K562 (cell line): ENCODE measurements around the gene TTC8. TPM values are rescaled to one million over a fixed set of nuclear protein-coding genes. Genes with fewer than 3 reads are reported as not detected.

Source experiments
- BHLHE40 ChIP-seq: IDR thresholded peaks from 2 replicates; pipeline ENCODE4 v1.6.1; 2011; ENCODE audit warnings: low read length, improper control_type of control experiment
- DPF2 ChIP-seq: fragments of 450-650 bp; IDR thresholded peaks from 2 replicates; pipeline ENCODE4 v1.6.1; 2016
- E2F1 ChIP-seq: sonication (generic); formaldehyde crosslinking; IDR thresholded peaks from 2 replicates; pipeline ENCODE4 v1.8.1; 2023; ENCODE audit warnings: mild to moderate bottlenecking, missing genetic modification reagents, moderate library complexity
- FOXJ2 ChIP-seq: fragments of 200-800 bp; sonication (Bioruptor generic); IDR thresholded peaks from 2 replicates; pipeline ENCODE4 v1.6.1; 2016; ENCODE audit warnings: missing genetic modification characterization, missing compliant biosample characterization
- FOXM1 ChIP-seq, 2 experiments: fragments of 450-650 bp in 1 of 2; sonication (generic) in 1 of 2; formaldehyde crosslinking in 1 of 2; IDR thresholded peaks; 2 replicates each; pipeline versions ENCODE4 v1.6.1 to v1.9.0; 2017 to 2022; ENCODE audit warnings: low read depth in 2 of 2, mild to moderate bottlenecking in 2 of 2, missing genetic modification reagents in 1 of 2, moderate library complexity in 1 of 2
- GATAD2A ChIP-seq: fragments of 450-650 bp; IDR thresholded peaks from 2 replicates; pipeline ENCODE4 v1.6.1; 2017
- MAFF ChIP-seq: IDR thresholded peaks from 2 replicates; pipeline ENCODE4 v1.6.1; 2012; ENCODE audit warnings: low read length, improper control_type of control experiment
- MCM5 ChIP-seq: fragments of 450-650 bp; IDR thresholded peaks from 2 replicates; pipeline ENCODE4 v1.6.1; 2016; ENCODE audit warnings: low read depth
- MCM7 ChIP-seq, 2 experiments: fragments of 450-650 bp; IDR thresholded peaks; 2 replicates each; pipeline ENCODE4 v1.6.1; 2016 to 2018
- NFIC ChIP-seq: fragments of 450-650 bp; IDR thresholded peaks from 2 replicates; pipeline ENCODE4 v1.6.1; 2017; ENCODE audit warnings: mild to moderate bottlenecking, inconsistent platforms
- NFIX ChIP-seq: fragments of 250-450 bp; sonication (Bioruptor Pico); IDR thresholded peaks from 2 replicates; pipeline ENCODE4 v1.4.0; 2020; ENCODE audit warnings: low read depth, mild to moderate bottlenecking, moderate library complexity
- PHTF2 ChIP-seq: fragments of 250-450 bp; sonication (Bioruptor Pico); IDR thresholded peaks from 2 replicates; pipeline ENCODE4 v1.5.0; 2021; ENCODE audit warnings: mild to moderate bottlenecking
- POLR2AphosphoS5 ChIP-seq: IDR thresholded peaks from 2 replicates; pipeline ENCODE4 v1.6.1; 2011; ENCODE audit warnings: mild to moderate bottlenecking, low read depth, low read length, moderate library complexity; ENCODE audit not compliant: control insufficient read depth, insufficient read depth
- POLR2G ChIP-seq: fragments of 200-400 bp; formaldehyde crosslinking; IDR thresholded peaks from 2 replicates; pipeline ENCODE4 v1.6.1; 2017; ENCODE audit warnings: low read depth, mild to moderate bottlenecking, antibody characterized with exemption, low read length, moderate library complexity
- RUNX1 ChIP-seq: sonication (generic); IDR thresholded peaks from 2 replicates; pipeline ENCODE4 v1.6.1; 2016; ENCODE audit warnings: antibody characterized with exemption, low read depth
- SAFB2 ChIP-seq: fragments of 200-400 bp; formaldehyde crosslinking; IDR thresholded peaks from 2 replicates; pipeline ENCODE4 v1.6.1; 2018; ENCODE audit warnings: borderline replicate concordance, low read length, low read depth, moderate library complexity; ENCODE audit not compliant: severe bottlenecking
- ZBTB9 ChIP-seq: fragments of 450-650 bp; formaldehyde crosslinking; IDR thresholded peaks from 2 replicates; pipeline ENCODE4 v1.4.0; 2020; ENCODE audit warnings: mild to moderate bottlenecking, moderate library complexity
- ZNF146 ChIP-seq: IDR thresholded peaks from one replicate; pipeline ENCODE4 v1.6.1; 2018; ENCODE audit warnings: missing compliant biosample characterization; ENCODE audit not compliant: unreplicated experiment
- ZNF175 ChIP-seq: fragments of 200-800 bp; sonication (Bioruptor generic); IDR thresholded peaks from 2 replicates; pipeline ENCODE4 v1.6.1; 2016; ENCODE audit warnings: low read depth, mild to moderate bottlenecking, missing genetic modification characterization, missing compliant biosample characterization
- ZNF436 ChIP-seq: fragments of 250-450, 450-650 bp; sonication (Bioruptor Pico); formaldehyde crosslinking; IDR thresholded peaks from 2 replicates; pipeline ENCODE4 v1.7.0; 2020; ENCODE audit warnings: mild to moderate bottlenecking
- ZNF644 ChIP-seq: fragments of 200-800 bp; sonication (Bioruptor generic); IDR thresholded peaks from 2 replicates; pipeline ENCODE4 v1.6.1; 2016; ENCODE audit warnings: low read depth, missing genetic modification characterization, missing compliant biosample characterization
- polyA plus RNA-seq, 8 experiments: library from polyadenylated mRNA; depleted of rRNA in 4 of 8; stranded (reverse) in 5 of 8; unstranded in 3 of 8; fragments of >200 nt; fragmentation: Nextera tagmentation in 2 of 8; fragmentation: Illumina TruSeq in 1 of 8; extraction: Ambion mirVana in 2 of 8; extraction: Trizol in 1 of 8; gene quantifications; 2 replicates each; pipeline versions ENCODE4 v1.2.1 to v1.2.3, GENCODE V29; 2011 to 2014; ENCODE audit warnings: inconsistent platforms in 1 of 8, missing spikeins in 1 of 8
- total RNA-seq, 7 experiments: library from RNA; depleted of rRNA in 6 of 7; stranded (reverse); fragments of >200 nt in 6 of 7; fragmentation: Illumina TruSeq in 2 of 7; extraction: Trizol in 2 of 7; gene quantifications; 2 replicates each; pipeline versions ENCODE4 v1.2.1 to v1.2.3, GENCODE V29; 2011 to 2021; ENCODE audit warnings: low replicate concordance in 1 of 7
- TF ChIP-seq, protein P1 (sequence below): IDR thresholded peaks from 3 replicates; pipeline ENCODE4 v1.6.1; 2011; ENCODE audit warnings: borderline replicate concordance, mild to moderate bottlenecking; ENCODE audit not compliant: insufficient read length, insufficient read depth
- TF ChIP-seq, protein P2 (sequence below): fragments of 250-450 bp; sonication (Bioruptor Pico); IDR thresholded peaks from 2 replicates; pipeline ENCODE4 v1.4.0; 2020
- TF ChIP-seq, protein P3 (sequence below): sonication (generic); formaldehyde crosslinking; IDR thresholded peaks from 2 replicates; pipeline ENCODE4 v1.8.0; 2022; ENCODE audit warnings: missing genetic modification reagents, mild to moderate bottlenecking, borderline replicate concordance

Gene TTC8
- total and polyA plus RNA-seq, 9 of the 15 experiments (the other 6 are each of a cell fraction or from before 2014, with no cell fraction given), result 7.3 to 22.7 (median 9.6) TPM

GRCh38 chr14:88815980-88816379, 8.5 kb upstream of the TTC8 start (continued):
- TF ChIP-seq BHLHE40 (no peak), ZBTB9 (CRISPR knock-in tag) (no peak), DPF2 (peak; percentile 60), FOXJ2 (tag) (no peak), E2F1 (no peak), FOXM1 (IDR thresholded peaks at IDR 0.05; ENCODE audit: low read depth) (no peak), FOXM1 (CRISPR knock-in tag; IDR thresholded peaks at IDR 0.05; ENCODE audit: low read depth) (no peak), MCM7 (IDR thresholded peaks at IDR 0.05) (no peak), POLR2G (no peak), GATAD2A (no peak), ZNF146 (no peak), POLR2AphosphoS5 (0 out of 2 replicates have a peak, but pooled peaks have one; percentile 27), RUNX1 (no peak), NFIC (peak; percentile 50), SAFB2 (no peak), ZNF175 (CRISPR knock-in tag) (no peak), ZNF644 (tag) (no peak), MAFF (no peak), NFIX (CRISPR knock-in tag) (no peak), MCM5 (no peak), PHTF2 (CRISPR knock-in tag) (no peak), ZNF436 (CRISPR knock-in tag) (no peak)
- TF ChIP-seq, protein P1, sequence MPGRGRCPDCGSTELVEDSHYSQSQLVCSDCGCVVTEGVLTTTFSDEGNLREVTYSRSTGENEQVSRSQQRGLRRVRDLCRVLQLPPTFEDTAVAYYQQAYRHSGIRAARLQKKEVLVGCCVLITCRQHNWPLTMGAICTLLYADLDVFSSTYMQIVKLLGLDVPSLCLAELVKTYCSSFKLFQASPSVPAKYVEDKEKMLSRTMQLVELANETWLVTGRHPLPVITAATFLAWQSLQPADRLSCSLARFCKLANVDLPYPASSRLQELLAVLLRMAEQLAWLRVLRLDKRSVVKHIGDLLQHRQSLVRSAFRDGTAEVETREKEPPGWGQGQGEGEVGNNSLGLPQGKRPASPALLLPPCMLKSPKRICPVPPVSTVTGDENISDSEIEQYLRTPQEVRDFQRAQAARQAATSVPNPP, result no peak
- TF ChIP-seq, protein P2, sequence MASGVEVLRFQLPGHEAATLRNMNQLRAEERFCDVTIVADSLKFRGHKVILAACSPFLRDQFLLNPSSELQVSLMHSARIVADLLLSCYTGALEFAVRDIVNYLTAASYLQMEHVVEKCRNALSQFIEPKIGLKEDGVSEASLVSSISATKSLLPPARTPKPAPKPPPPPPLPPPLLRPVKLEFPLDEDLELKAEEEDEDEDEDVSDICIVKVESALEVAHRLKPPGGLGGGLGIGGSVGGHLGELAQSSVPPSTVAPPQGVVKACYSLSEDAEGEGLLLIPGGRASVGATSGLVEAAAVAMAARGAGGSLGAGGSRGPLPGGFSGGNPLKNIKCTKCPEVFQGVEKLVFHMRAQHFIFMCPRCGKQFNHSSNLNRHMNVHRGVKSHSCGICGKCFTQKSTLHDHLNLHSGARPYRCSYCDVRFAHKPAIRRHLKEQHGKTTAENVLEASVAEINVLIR (CRISPR knock-in tag), result no peak
- TF ChIP-seq, protein P3, sequence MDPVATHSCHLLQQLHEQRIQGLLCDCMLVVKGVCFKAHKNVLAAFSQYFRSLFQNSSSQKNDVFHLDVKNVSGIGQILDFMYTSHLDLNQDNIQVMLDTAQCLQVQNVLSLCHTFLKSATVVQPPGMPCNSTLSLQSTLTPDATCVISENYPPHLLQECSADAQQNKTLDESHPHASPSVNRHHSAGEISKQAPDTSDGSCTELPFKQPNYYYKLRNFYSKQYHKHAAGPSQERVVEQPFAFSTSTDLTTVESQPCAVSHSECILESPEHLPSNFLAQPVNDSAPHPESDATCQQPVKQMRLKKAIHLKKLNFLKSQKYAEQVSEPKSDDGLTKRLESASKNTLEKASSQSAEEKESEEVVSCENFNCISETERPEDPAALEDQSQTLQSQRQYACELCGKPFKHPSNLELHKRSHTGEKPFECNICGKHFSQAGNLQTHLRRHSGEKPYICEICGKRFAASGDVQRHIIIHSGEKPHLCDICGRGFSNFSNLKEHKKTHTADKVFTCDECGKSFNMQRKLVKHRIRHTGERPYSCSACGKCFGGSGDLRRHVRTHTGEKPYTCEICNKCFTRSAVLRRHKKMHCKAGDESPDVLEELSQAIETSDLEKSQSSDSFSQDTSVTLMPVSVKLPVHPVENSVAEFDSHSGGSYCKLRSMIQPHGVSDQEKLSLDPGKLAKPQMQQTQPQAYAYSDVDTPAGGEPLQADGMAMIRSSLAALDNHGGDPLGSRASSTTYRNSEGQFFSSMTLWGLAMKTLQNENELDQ (CRISPR knock-in tag), result no peak
